HepG2 (cell line): Measurements from ENCODE around the gene LINC00237. TPM values are rescaled to one million over a fixed set of nuclear protein-coding genes. Genes with fewer than 3 reads are reported as not detected.

Experiments
- FOXK1 ChIP-seq: sonication (generic); formaldehyde crosslinking; IDR thresholded peaks from 2 replicates; pipeline ENCODE4 v1.4.0; 2020; ENCODE audit warnings: low read depth, missing genetic modification reagents, borderline replicate concordance
- HDAC2 ChIP-seq: sonication (generic); formaldehyde crosslinking; IDR thresholded peaks from 2 replicates; pipeline ENCODE4 v1.4.0; 2020; ENCODE audit warnings: missing genetic modification reagents
- KLF9 ChIP-seq: IDR thresholded peaks from 2 replicates; pipeline ENCODE4 v1.6.1; 2016; ENCODE audit warnings: low read depth
- NFRKB ChIP-seq: fragments of 450-650 bp; IDR thresholded peaks from 2 replicates; pipeline ENCODE4 v1.6.1; 2017
- SP5 ChIP-seq: IDR thresholded peaks from 2 replicates; pipeline ENCODE4 v1.6.1; 2016; ENCODE audit warnings: low read depth, borderline replicate concordance
- SYNCRIP ChIP-seq: fragments of 200-400 bp; formaldehyde crosslinking; IDR thresholded peaks from 2 replicates; pipeline ENCODE4 v1.6.1; 2018; ENCODE audit warnings: mild to moderate bottlenecking, low read depth, low read length; ENCODE audit not compliant: insufficient read depth
- TAF15 ChIP-seq: fragments of 200-400 bp; formaldehyde crosslinking; IDR thresholded peaks from one replicate; pipeline ENCODE4 v1.6.1; 2018; ENCODE audit warnings: mild to moderate bottlenecking, low read depth, low read length; ENCODE audit not compliant: poor library complexity, severe bottlenecking
- THYN1 ChIP-seq: sonication (generic); formaldehyde crosslinking; IDR thresholded peaks from 2 replicates; pipeline ENCODE4 v1.8.1; 2023; ENCODE audit warnings: low read depth, mild to moderate bottlenecking, moderate library complexity, missing genetic modification reagents, borderline replicate concordance
- ZFX ChIP-seq: sonication (generic); formaldehyde crosslinking; IDR thresholded peaks from 2 replicates; pipeline ENCODE4 v1.4.0; 2020; ENCODE audit warnings: mild to moderate bottlenecking, low read depth, missing genetic modification reagents, moderate library complexity
- ZNF616 ChIP-seq: sonication (generic); formaldehyde crosslinking; IDR thresholded peaks from 2 replicates; pipeline ENCODE4 v1.5.0; 2020; ENCODE audit warnings: low read depth, mild to moderate bottlenecking, missing genetic modification reagents
- ZSCAN12 ChIP-seq: sonication (generic); formaldehyde crosslinking; IDR thresholded peaks from 2 replicates; pipeline ENCODE4 v1.9.0; 2021; ENCODE audit warnings: mild to moderate bottlenecking, missing genetic modification reagents
- polyA plus RNA-seq, 8 experiments: library from polyadenylated mRNA; depleted of rRNA in 3 of 8; stranded (reverse) in 7 of 8; unstranded in 1 of 8; fragments of >200 nt; fragmentation: Illumina TruSeq in 4 of 8; extraction: Trizol in 4 of 8; gene quantifications; 2 replicates each; pipeline versions ENCODE4 v1.2.1 to v1.2.3, GENCODE V29; 2011 to 2016; ENCODE audit warnings: low read depth in 4 of 8, missing spikeins in 1 of 8, mixed read lengths in 1 of 8; ENCODE audit not compliant: insufficient read depth in 1 of 8
- total RNA-seq, 5 experiments: library from RNA; depleted of rRNA; stranded (reverse); fragments of >200 nt; fragmentation: Illumina TruSeq; extraction: Trizol; gene quantifications; 2 replicates each; pipeline ENCODE4 v1.2.3, GENCODE V29; 2016; ENCODE audit warnings: low read depth in 1 of 5
- TF ChIP-seq, protein P1 (sequence below): sonication (generic); formaldehyde crosslinking; IDR thresholded peaks from 2 replicates; pipeline ENCODE4 v1.9.0; 2021; ENCODE audit warnings: mild to moderate bottlenecking, missing genetic modification reagents
- TF ChIP-seq, protein P2 (sequence below): sonication (generic); formaldehyde crosslinking; IDR thresholded peaks from 2 replicates; pipeline ENCODE4 v1.4.0; 2020; ENCODE audit warnings: missing genetic modification reagents
- TF ChIP-seq, protein P3 (sequence below): sonication (generic); formaldehyde crosslinking; IDR thresholded peaks from 2 replicates; pipeline ENCODE4 v1.4.0; 2020; ENCODE audit warnings: low read depth, mild to moderate bottlenecking, missing genetic modification reagents
- TF ChIP-seq, protein P4 (sequence below): sonication (generic); formaldehyde crosslinking; IDR thresholded peaks from 2 replicates; pipeline ENCODE4 v1.5.0; 2020; ENCODE audit warnings: missing genetic modification reagents

Gene LINC00237
- total and polyA plus RNA-seq, 2 of the 13 experiments (the other 11 are each of a cell fraction or from before 2014, with no cell fraction given), result not detected

DNA sequence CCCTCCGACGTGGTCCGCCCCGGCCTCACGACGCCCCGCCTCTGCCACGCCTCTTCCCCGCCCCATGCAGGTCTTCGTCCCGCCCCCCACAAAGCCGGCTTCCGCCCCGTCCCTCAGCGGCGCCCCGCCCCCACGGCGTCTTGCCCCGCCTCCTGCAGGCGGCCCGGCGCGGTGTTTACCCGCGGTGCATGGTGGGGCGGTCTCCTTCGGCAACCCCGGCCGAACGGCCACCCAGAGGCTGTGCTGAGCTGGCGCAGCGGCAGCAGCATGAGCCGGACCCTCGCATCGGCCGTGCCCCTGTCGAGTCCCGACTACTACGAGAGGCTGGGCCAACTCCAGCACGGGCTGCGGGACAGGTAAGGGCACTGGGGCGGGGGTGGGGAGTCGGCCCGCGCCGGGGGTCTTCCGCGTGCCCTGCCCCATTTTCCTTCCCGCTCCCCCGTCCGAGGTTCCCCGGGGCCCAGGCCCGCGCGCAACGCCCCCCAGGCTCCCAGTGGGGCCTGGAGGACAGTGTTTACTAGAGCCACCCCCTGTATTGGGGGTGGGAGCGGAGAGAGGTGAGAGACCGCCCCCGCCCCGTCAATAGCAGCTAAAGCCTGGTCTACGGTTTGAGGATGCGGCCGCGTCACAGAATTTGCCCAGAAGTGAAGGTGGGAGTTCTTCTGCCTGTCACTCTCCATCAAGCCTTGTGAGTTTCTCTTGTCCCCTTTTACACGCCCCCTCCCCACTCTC is 19.9 kb upstream of the LINC00237 start, which contains the start of gene KIZ (continued):
- TF ChIP-seq ZNF616 (peak; percentile 40; the same call in 1 of the 2 replicates), ZFX (CRISPR knock-in tag) (peak; percentile 98), ZSCAN12 (CRISPR knock-in tag) (no peak), KLF9 (peak; percentile 50; the same call in 1 of the 2 replicates), THYN1 (CRISPR knock-in tag) (no peak), FOXK1 (CRISPR knock-in tag) (peak; percentile 99), TAF15 (peak; percentile 99), SYNCRIP (no peak), HDAC2 (CRISPR knock-in tag) (peak; percentile 63), SP5 (CRISPR knock-in tag) (peak; percentile 97), NFRKB (no peak)
- TF ChIP-seq, protein P1, sequence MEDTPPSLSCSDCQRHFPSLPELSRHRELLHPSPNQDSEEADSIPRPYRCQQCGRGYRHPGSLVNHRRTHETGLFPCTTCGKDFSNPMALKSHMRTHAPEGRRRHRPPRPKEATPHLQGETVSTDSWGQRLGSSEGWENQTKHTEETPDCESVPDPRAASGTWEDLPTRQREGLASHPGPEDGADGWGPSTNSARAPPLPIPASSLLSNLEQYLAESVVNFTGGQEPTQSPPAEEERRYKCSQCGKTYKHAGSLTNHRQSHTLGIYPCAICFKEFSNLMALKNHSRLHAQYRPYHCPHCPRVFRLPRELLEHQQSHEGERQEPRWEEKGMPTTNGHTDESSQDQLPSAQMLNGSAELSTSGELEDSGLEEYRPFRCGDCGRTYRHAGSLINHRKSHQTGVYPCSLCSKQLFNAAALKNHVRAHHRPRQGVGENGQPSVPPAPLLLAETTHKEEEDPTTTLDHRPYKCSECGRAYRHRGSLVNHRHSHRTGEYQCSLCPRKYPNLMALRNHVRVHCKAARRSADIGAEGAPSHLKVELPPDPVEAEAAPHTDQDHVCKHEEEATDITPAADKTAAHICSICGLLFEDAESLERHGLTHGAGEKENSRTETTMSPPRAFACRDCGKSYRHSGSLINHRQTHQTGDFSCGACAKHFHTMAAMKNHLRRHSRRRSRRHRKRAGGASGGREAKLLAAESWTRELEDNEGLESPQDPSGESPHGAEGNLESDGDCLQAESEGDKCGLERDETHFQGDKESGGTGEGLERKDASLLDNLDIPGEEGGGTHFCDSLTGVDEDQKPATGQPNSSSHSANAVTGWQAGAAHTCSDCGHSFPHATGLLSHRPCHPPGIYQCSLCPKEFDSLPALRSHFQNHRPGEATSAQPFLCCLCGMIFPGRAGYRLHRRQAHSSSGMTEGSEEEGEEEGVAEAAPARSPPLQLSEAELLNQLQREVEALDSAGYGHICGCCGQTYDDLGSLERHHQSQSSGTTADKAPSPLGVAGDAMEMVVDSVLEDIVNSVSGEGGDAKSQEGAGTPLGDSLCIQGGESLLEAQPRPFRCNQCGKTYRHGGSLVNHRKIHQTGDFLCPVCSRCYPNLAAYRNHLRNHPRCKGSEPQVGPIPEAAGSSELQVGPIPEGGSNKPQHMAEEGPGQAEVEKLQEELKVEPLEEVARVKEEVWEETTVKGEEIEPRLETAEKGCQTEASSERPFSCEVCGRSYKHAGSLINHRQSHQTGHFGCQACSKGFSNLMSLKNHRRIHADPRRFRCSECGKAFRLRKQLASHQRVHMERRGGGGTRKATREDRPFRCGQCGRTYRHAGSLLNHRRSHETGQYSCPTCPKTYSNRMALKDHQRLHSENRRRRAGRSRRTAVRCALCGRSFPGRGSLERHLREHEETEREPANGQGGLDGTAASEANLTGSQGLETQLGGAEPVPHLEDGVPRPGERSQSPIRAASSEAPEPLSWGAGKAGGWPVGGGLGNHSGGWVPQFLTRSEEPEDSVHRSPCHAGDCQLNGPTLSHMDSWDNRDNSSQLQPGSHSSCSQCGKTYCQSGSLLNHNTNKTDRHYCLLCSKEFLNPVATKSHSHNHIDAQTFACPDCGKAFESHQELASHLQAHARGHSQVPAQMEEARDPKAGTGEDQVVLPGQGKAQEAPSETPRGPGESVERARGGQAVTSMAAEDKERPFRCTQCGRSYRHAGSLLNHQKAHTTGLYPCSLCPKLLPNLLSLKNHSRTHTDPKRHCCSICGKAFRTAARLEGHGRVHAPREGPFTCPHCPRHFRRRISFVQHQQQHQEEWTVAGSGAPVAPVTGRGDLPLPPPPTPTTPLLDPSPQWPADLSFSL (CRISPR knock-in tag), result no peak; the same call in 1 of the 2 replicates
- TF ChIP-seq, protein P2, sequence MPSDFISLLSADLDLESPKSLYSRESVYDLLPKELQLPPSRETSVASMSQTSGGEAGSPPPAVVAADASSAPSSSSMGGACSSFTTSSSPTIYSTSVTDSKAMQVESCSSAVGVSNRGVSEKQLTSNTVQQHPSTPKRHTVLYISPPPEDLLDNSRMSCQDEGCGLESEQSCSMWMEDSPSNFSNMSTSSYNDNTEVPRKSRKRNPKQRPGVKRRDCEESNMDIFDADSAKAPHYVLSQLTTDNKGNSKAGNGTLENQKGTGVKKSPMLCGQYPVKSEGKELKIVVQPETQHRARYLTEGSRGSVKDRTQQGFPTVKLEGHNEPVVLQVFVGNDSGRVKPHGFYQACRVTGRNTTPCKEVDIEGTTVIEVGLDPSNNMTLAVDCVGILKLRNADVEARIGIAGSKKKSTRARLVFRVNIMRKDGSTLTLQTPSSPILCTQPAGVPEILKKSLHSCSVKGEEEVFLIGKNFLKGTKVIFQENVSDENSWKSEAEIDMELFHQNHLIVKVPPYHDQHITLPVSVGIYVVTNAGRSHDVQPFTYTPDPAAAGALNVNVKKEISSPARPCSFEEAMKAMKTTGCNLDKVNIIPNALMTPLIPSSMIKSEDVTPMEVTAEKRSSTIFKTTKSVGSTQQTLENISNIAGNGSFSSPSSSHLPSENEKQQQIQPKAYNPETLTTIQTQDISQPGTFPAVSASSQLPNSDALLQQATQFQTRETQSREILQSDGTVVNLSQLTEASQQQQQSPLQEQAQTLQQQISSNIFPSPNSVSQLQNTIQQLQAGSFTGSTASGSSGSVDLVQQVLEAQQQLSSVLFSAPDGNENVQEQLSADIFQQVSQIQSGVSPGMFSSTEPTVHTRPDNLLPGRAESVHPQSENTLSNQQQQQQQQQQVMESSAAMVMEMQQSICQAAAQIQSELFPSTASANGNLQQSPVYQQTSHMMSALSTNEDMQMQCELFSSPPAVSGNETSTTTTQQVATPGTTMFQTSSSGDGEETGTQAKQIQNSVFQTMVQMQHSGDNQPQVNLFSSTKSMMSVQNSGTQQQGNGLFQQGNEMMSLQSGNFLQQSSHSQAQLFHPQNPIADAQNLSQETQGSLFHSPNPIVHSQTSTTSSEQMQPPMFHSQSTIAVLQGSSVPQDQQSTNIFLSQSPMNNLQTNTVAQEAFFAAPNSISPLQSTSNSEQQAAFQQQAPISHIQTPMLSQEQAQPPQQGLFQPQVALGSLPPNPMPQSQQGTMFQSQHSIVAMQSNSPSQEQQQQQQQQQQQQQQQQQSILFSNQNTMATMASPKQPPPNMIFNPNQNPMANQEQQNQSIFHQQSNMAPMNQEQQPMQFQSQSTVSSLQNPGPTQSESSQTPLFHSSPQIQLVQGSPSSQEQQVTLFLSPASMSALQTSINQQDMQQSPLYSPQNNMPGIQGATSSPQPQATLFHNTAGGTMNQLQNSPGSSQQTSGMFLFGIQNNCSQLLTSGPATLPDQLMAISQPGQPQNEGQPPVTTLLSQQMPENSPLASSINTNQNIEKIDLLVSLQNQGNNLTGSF (CRISPR knock-in tag), result peak; percentile 25; the same call in 1 of the 2 replicates
- TF ChIP-seq, protein P3, sequence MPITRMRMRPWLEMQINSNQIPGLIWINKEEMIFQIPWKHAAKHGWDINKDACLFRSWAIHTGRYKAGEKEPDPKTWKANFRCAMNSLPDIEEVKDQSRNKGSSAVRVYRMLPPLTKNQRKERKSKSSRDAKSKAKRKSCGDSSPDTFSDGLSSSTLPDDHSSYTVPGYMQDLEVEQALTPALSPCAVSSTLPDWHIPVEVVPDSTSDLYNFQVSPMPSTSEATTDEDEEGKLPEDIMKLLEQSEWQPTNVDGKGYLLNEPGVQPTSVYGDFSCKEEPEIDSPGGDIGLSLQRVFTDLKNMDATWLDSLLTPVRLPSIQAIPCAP (CRISPR knock-in tag), result 0 out of 2 replicates have a peak, but pooled peaks have one; percentile 33
- TF ChIP-seq, protein P4, sequence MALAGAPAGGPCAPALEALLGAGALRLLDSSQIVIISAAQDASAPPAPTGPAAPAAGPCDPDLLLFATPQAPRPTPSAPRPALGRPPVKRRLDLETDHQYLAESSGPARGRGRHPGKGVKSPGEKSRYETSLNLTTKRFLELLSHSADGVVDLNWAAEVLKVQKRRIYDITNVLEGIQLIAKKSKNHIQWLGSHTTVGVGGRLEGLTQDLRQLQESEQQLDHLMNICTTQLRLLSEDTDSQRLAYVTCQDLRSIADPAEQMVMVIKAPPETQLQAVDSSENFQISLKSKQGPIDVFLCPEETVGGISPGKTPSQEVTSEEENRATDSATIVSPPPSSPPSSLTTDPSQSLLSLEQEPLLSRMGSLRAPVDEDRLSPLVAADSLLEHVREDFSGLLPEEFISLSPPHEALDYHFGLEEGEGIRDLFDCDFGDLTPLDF (CRISPR knock-in tag), result peak; percentile 56
